Transverse colon (tissue), 4 donors: ENCODE data around the gene ZDHHC7.
A peak's percentile ranks its signal among the peaks of the same experiment; 100 is the strongest.

Experiments
- CTCF ChIP-seq, 5 experiments: fragments of 200-600 bp in 3 of 5; fragments of 450-650 bp in 2 of 5; sonication (generic) in 3 of 5; IDR thresholded peaks; 1 replicate in 2 of 5; 2 replicates in 3 of 5; pipeline ENCODE4 v1.5.1; 2016 to 2017; ENCODE audit warnings: antibody characterized with exemption in 5 of 5, inconsistent platforms in 3 of 5, mild to moderate bottlenecking in 2 of 5, moderate library complexity in 1 of 5
- EP300 ChIP-seq: sonication (generic); formaldehyde crosslinking; IDR thresholded peaks from one replicate; pipeline ENCODE4 v1.6.1; 2017; ENCODE audit warnings: antibody characterized with exemption, low read depth
- POLR2A ChIP-seq: fragments of 450-650 bp; IDR thresholded peaks from one replicate; pipeline ENCODE4 v1.6.1; 2016; ENCODE audit warnings: antibody characterized with exemption, mild to moderate bottlenecking, moderate library complexity
- POLR2AphosphoS5 ChIP-seq, 3 donors: sonication (generic); formaldehyde crosslinking; IDR thresholded peaks; one replicate each; pipeline ENCODE4 v1.6.1; 2016; ENCODE audit warnings: antibody characterized with exemption in 3 of 3

DNA sequence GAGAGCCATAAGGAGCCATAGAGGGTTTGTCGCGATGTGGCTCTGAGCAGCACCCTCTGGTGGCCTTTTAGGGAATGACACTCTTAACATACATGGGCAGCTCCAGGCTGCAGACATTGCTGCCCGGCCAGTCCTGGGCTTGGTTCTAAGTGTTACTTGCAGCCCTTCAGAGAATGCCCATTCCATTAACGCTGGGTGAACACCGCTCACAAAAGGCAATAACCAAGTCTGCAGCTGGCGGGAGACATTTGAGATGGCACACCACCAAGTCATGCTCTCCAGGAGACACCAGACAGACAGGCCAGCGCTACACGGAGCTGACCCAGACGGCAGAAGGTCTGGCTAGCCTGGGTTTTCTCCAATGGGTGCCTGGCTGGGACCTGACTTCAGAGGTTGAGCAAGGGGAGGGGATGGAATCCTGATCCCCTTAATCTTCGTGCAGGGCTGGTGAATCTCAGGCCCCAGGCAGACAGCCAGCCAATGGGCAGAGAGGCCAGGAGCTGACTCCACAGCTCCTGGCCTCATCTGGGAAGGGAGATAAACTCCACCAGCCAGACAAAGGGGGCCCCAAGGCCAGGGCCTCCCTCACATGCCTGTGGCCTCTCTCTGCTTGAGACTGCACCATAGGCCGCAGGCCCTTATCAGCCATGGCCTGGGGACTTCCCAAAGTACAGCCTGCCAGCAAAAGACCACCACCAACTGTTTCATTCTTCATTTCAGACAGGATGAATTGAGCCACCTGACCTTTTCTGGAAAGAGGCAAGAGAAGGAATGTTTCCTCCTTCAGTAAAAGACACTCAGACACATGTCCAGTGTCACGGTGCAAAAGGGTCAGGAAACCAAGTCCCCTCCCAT lies 58.8 kb downstream of the ZDHHC7 start:
- TF ChIP-seq CTCF (IDR thresholded peaks at IDR 0.05) (peak; percentile 91 to 95 (median 92)), EP300 (no peak), POLR2A (no peak), POLR2AphosphoS5 (IDR thresholded peaks at IDR 0.05) (peak in 2 of 3 donors; percentile 43 to 93)
